RCC 7860 (cell line): ENCODE measurements around the gene YIF1A.
A peak's percentile ranks its signal among the peaks of the same experiment; 100 is the strongest.
"Not testable (repeated sequence)": the region's sequence is repeated elsewhere in the genome, so short reads cannot be mapped to it uniquely, and the experiment has no call there.

Experiments
- DNase-seq: peaks from one replicate; pipeline ENCODE4 v3.0.0-alpha.2; 2015; ENCODE audit warnings: low spot score
- FAIRE-seq: peaks from 2 replicates; lab custom pipeline; 2012; peaks lifted over from hg19 to GRCh38; lab: Jason Lieb, UNC

The YIF1A gene

GRCh38 chr11:66272596-66272995 is 16.3 kb downstream of the YIF1A start:
- no peak for DNase-seq
- FAIRE-seq: no peak

- DNase-seq (no peak), FAIRE-seq (no peak)
Observed at GRCh38 chr11:66271816-66272215, 17.1 kb downstream of the YIF1A start.

DNA sequence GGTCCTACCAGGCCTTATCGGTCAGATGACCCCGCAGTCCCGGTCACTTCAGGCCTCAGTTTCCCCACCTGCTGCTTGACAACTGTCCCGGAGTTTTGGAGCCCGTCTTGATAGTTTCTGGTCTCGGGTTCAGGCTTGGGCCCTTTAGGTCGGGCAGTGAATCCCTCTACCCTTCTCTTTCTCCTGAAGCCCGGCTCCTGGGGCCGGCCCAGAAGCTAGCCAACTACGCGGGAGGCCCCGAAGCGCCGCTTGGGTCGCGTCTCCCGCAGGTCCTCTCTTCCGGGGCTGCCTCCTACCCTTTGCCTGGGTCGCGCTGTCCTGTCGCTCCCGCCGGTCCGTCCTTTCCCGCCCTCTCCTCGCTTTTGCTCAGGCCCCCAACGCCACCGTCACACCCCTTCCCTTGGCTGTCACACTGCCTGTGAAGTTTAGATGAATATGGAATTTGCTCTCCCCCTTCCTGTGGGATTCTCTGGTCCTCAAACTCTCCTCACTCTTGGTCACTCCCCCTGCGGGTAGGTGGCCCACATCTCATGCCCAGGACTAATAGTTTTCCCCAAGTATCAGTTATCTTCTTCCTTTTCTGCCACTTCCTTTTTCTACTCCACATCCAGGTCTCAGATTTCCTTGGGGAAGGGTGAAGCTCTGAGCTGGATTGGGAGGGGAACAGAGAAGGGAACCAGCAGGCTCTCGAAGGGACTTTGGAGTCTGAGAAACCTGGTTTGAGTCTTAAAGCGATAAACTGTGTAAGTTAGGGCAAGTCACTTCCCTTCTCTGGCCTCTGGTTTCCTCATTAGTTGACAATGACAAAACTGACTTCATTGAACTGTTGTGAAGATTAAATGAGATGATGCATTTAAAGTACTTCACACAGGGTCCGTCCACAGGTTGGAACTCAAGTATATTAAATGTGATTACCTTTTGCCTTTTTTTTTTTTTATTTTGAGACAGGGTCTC is 19.7 kb downstream of the YIF1A start:
- DNase-seq: peak; percentile 23
- no peak for FAIRE-seq

GRCh38 chr11:66268244-66268951 is 20.5 kb downstream of the YIF1A start, which contains the start of gene RAB1B:
RAB1B (plus strand) TSS chr11:66268639; CDS start chr11:66268680, 41 bp downstream.
- DNase-seq (peak; percentile 96), FAIRE-seq (peak; percentile 82)

GRCh38 chr11:66267379-66268243 is 21.3 kb downstream of the YIF1A start:
- FAIRE-seq: no peak

DNA sequence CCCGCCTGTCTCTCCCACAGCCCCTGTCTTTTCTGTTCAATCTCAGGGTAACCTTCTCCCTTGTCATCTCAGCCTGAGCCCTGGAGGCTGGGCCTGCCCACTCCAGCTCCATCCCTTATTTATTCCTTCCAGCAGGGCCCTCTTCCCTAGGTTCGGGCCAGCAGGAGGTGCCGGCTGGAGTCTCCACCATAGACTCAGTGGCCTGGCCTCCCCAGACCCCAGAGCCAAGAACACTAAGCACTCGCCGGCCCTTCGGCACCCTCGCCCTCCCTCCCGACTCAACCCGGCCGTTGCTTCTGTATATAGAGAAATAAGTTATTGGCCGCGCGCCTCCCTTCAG is 21.9 kb downstream of the YIF1A start:
- FAIRE-seq: no peak
- DNase-seq: no peak

More at GRCh38 chr11:66267379-66268243, 21.3 kb downstream of the YIF1A start:
- peak; percentile 20 for DNase-seq

DNA sequence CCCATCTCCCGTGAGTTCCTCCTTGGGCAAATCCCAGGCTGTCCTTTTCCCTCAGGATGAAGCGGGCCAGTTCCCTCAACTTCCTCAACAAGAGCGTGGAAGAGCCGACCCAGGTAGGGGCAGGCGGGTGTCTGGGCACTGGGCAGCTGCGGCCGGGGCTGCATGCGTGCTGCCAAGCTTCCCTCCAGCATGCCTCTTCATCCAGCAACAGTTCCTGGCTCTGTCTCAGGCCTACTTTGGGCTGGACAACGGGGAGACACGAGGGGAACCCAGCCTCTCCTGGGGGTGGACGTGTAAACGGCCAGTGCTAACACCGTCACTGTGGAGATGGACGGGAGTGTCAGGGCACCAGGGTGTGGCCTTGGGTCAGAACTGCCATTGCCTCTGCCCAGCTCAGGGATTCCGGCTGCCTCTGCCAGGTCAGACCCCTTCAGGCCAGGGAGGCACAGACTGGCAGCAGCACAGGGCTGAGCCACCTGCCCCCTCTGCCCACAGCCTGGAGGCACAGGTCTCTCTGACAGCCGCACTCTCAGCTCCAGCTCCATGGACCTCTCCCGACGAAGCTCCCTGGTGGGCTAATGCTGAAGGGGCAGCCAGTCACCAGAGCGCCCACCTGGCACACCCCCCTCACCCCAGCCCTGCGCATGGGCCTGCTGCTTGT is 22.4 kb downstream of the YIF1A start:
- DNase-seq (no peak), FAIRE-seq (no peak)

DNA sequence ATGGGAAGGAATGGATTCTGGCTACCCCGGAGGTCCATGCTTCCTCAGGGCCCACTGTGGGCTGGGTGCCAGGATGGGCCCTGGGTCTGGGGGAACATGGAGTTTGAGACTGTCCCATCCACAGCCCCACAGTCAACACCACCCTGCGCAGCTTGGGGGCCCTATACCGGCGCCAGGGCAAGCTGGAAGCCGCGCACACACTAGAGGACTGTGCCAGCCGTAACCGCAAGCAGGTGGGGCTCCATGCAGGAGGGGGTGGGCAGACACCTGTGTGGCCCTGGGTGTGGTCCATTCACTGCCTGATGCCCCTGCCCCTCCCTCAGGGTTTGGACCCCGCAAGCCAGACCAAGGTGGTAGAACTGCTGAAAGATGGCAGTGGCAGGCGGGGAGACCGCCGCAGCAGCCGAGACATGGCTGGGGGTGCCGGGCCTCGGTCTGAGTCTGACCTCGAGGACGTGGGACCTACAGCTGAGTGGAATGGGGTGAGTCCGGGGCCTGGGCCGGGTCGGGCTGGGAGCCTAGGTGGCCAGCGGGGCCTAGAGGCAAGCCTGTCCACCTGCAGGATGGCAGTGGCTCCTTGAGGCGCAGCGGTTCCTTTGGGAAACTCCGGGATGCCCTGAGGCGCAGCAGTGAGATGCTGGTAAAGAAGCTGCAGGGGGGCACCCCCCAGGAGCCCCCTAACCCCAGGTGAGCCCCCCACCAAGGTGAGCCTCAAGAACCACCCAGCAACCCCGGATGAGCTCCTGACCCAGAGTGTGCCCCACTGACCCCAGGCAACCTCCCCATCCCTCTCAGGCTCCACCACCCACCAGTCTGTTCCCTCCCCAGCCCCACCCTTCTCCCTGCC is 23.2 kb downstream of the YIF1A start:
- FAIRE-seq (no peak), DNase-seq (no peak)

DNA sequence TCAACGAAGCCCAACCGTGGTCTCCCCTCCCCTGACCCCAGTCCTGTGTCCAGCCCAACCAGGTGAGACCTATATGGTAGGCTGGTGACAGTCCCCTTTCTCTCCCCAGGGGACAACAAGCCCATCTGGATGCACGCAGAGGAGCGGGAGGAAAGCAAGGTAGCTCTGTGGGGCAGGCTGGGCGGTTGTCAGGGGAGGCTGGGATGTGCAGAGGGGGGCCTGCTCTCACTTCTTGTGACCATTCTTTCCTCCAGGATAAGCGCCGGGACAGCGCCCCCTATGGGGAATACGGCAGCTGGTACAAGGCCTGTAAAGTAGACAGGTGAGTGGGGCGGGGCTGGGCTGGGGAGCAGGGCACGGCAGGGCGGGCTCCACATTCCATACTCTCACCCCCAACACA is 24.0 kb downstream of the YIF1A start:
- FAIRE-seq (no peak), DNase-seq (no peak)

DNA sequence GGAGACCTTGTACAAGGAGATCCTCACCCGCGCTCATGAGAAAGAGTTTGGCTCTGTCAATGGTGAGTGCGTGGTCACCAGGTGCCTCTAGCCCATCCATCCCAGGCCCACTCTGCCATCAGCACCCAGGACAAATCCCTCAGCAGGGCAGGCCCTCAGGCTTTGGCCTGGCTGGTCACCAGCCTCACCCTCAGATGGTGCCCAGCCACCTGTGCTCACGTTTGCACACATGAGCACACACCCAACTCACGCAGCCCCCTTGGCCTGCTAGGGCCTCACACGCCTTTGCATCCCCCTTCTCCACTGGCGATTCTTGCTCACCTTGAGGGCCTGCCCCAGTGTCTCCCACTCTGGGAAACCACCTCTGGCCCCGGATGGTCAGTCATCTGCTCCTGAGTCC is 24.6 kb downstream of the YIF1A start:
- DNase-seq (no peak), FAIRE-seq (no peak)

GRCh38 chr11:66263785-66264184 is 25.2 kb downstream of the YIF1A start:
- FAIRE-seq (no peak), DNase-seq (no peak)

DNA sequence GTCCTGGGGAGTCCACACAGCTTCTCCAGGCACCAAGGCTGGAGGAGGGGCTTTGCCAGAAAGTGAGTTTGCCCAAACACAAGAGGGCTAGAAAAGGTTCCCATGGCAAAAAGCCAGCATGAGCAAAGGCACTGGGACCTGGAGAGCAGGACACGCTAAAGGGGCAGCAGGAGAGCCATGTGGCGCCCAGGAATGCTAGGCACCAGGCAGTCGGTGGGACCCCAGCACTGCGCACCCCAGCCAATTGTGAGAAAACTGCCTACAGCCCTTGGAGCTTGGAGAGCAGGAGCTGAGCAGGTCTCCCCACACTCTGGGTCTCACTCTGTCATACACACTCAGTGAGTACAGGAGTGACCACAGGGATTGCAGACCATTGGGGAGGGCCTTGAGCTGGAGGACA is 25.7 kb downstream of the YIF1A start:
- no peak for FAIRE-seq

GRCh38 chr11:66262696-66263095 is 26.2 kb downstream of the YIF1A start:
- no peak for FAIRE-seq
- no peak for DNase-seq

More for the DNA sequence above, 25.7 kb downstream of the YIF1A start:
- DNase-seq: no peak

GRCh38 chr11:66262191-66262590 is 26.8 kb downstream of the YIF1A start:
- FAIRE-seq (no peak), DNase-seq (no peak)

DNA sequence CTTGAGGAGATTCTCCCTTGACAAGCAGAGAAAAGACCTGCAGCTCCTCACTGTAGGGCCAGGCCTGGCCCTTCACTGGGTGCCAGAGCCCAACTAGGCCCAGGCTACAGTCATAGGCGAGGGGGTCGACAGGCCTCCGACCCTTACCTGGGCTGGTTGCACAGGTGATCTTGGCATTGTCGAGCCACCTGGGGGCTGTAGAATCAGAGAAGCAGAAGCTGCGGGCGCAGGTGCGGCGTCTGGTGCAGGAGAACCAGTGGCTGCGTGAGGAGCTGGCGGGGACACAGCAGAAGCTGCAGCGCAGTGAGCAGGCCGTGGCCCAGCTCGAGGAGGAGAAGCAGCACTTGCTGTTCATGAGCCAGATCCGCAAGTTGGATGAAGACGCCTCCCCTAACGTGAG is 27.4 kb downstream of the YIF1A start:
- DNase-seq: no peak
- no peak for FAIRE-seq

DNA sequence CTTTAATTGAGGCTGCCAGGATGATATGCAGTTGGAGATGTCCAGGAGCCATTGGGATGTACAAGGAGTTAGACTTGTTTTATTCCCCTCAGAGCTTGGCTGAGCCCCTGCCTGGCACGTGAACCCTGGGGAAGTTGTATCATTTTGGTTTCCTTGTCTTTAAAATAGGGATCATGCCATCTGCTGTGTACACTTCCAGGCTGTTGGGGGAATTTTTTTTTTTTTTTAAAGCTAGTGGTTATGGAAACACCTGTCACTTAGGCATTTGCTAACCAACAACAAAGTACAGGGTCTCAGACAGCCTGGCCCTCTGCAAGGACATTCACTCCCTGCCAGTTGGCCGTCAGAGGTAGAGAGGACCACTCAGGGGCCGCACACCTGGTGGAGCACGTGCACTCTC is 29.0 kb downstream of the YIF1A start:
- DNase-seq (no peak), FAIRE-seq (no peak)

GRCh38 chr11:66259225-66259624 is 29.7 kb downstream of the YIF1A start:
- no peak for FAIRE-seq
- no peak for DNase-seq

DNA sequence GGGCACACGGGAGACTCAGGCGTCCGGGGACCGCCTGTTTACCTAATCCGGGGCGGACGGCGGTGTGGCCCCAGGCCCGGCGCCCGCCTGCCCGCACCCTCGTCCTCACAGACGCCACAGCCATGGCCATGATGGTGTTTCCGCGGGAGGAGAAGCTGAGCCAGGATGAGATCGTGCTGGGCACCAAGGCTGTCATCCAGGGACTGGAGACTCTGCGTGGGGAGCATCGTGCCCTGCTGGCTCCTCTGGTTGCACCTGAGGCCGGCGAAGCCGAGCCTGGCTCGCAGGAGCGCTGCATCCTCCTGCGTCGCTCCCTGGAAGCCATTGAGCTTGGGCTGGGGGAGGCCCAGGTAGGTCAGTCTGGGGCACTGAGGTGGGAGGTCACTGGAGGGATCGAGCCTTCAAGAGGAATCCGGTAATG is 30.5 kb downstream of the YIF1A start:
- FAIRE-seq (no peak), DNase-seq (no peak)

- DNase-seq, FAIRE-seq: not testable (repeated sequence)
Observed at GRCh38 chr11:66253081-66253480, 35.9 kb downstream of the YIF1A start.

- FAIRE-seq (no peak), DNase-seq (no peak)
Observed at GRCh38 chr11:66251809-66252208, 37.1 kb downstream of the YIF1A start.
